HCT116 (cell line): ENCODE measurements around the gene ERBB4. TPM values are rescaled to one million over a fixed set of nuclear protein-coding genes. Genes with fewer than 3 reads are reported as not detected.

Source experiments
- ATAC-seq: fragments of 200-7000 bp; cut with Tn5 transposase; 2 replicates; pipeline ENCODE4 v1.9.1; 2020; ENCODE audit warnings: mild to moderate bottlenecking, moderate library complexity
- BruUV-seq: library from RNA; stranded (reverse); fragments of 400-500 nt; replicated peaks from 2 replicates; lab custom pipeline; 2021; lab: Mats Ljungman, UMichigan
- CTCF ChIA-PET: fragments of 300-600 bp; sonication (Branson Sonifier 250); formaldehyde crosslinking; loops from one replicate; lab custom pipeline; 2021; ENCODE audit warnings: antibody characterized with exemption; lab: Charles Lee
- POLR2A ChIA-PET: fragments of 300-600, 350-600 bp; sonication (Branson Sonifier 250); formaldehyde crosslinking; loops from one replicate; lab custom pipeline; 2021; ENCODE audit warnings: antibody characterized with exemption; lab: Charles Lee
- RAD21 ChIA-PET, 2 experiments: fragments of 300-600 bp; sonication (Branson Sonifier 250); formaldehyde crosslinking; loops; one replicate each; lab custom pipeline; 2023; ENCODE audit warnings: low total read pairs in 2 of 2; ENCODE audit not compliant: uncharacterized antibody in 2 of 2, unreplicated experiment in 2 of 2, low non-redundant PET in 1 of 2; lab: Charles Lee
- DNase-seq: peaks from one replicate; pipeline ENCODE4 v3.0.0-alpha.2; 2010; ENCODE audit warnings: low read depth, low spot score
- H2AFZ ChIP-seq: fragments of 200-600 bp; shearing (Covaris generic), sonication (generic); 2 replicates; pipeline ENCODE4 v1.6.1; 2017; ENCODE audit warnings: low read depth, mixed run types, mixed read lengths, antibody characterized with exemption, low read length; ENCODE audit not compliant: poor library complexity, severe bottlenecking
- H3K27ac ChIP-seq: 2 replicates; pipeline ENCODE4 v1.5.1; 2012; ENCODE audit warnings: low read depth, low read length
- H3K27me3 ChIP-seq: fragments of 200-600 bp; sonication (generic); 2 replicates; pipeline ENCODE4 v1.6.1; 2016; ENCODE audit warnings: mixed run types, low read length, mixed read lengths; ENCODE audit not compliant: insufficient read depth
- H3K36me3 ChIP-seq, 2 experiments: fragments of 200-500 bp in 1 of 2; fragments of 200-600 bp in 1 of 2; sonication (Bioruptor generic) in 1 of 2; sonication (generic) in 1 of 2; 2 replicates each; pipeline versions ENCODE4 v1.5.1 to v1.6.1; 2014 to 2016; ENCODE audit warnings: low read length in 2 of 2, inconsistent platforms in 1 of 2, mixed read lengths in 1 of 2, mixed run types in 1 of 2; ENCODE audit not compliant: insufficient read depth in 2 of 2, control insufficient read depth in 1 of 2
- H3K4me1 ChIP-seq, 2 experiments: fragments of 200-600 bp in 1 of 2; sonication (generic) in 1 of 2; 2 replicates each; pipeline versions ENCODE4 v1.5.1 to v1.6.1; 2012 to 2017; ENCODE audit warnings: low read length in 2 of 2, inconsistent platforms in 1 of 2, mild to moderate bottlenecking in 1 of 2, mixed read lengths in 1 of 2, mixed run types in 1 of 2, moderate library complexity in 1 of 2; ENCODE audit not compliant: insufficient read depth in 2 of 2, control insufficient read depth in 1 of 2
- H3K4me2 ChIP-seq: fragments of 200-600 bp; sonication (generic); 2 replicates; pipeline ENCODE4 v1.6.1; 2017; ENCODE audit warnings: mixed run types, low read length, mixed read lengths
- H3K4me3 ChIP-seq, 2 experiments: fragments of 200-600 bp in 1 of 2; sonication (generic) in 1 of 2; replicated peaks in 1 of 2; 2 replicates each; pipeline ENCODE4 v1.5.1; 2011 to 2016; ENCODE audit warnings: low read length in 2 of 2, control low read depth in 1 of 2, low read depth in 1 of 2, mild to moderate bottlenecking in 1 of 2, mixed read lengths in 1 of 2, mixed run types in 1 of 2
- H3K79me2 ChIP-seq: fragments of 200-600 bp; sonication (generic); 2 replicates; pipeline ENCODE4 v1.6.1; 2017; ENCODE audit warnings: mild to moderate bottlenecking, mixed run types, low read length, moderate library complexity, mixed read lengths; ENCODE audit not compliant: insufficient read depth
- H3K9ac ChIP-seq: fragments of 200-600 bp; sonication (generic); 2 replicates; pipeline ENCODE4 v1.6.1; 2016; ENCODE audit warnings: low read length, mixed read lengths
- H3K9me2 ChIP-seq: fragments of 200-600 bp; sonication (generic), shearing (Covaris generic); 2 replicates; pipeline ENCODE4 v1.6.1; 2017; ENCODE audit warnings: mixed run types, mild to moderate bottlenecking, moderate library complexity; ENCODE audit not compliant: insufficient read depth
- H3K9me3 ChIP-seq, 2 experiments: fragments of 200-500 bp in 1 of 2; fragments of 200-600 bp in 1 of 2; sonication (Bioruptor generic) in 1 of 2; sonication (generic) in 1 of 2; 2 replicates each; pipeline ENCODE4 v1.6.1; 2014 to 2017; ENCODE audit warnings: low read length in 2 of 2, mixed read lengths in 2 of 2, inconsistent platforms in 1 of 2, low read depth in 1 of 2, mild to moderate bottlenecking in 1 of 2, mixed run types in 1 of 2, moderate library complexity in 1 of 2; ENCODE audit not compliant: control insufficient read depth in 1 of 2, insufficient read depth in 1 of 2
- H4K20me1 ChIP-seq: fragments of 200-600 bp; sonication (generic), shearing (Covaris generic); 2 replicates; pipeline ENCODE4 v1.6.1; 2017; ENCODE audit warnings: mixed run types, mild to moderate bottlenecking, moderate library complexity; ENCODE audit not compliant: insufficient read depth
- CBX3 ChIP-seq: IDR thresholded peaks from 2 replicates; pipeline ENCODE4 v1.6.1; 2012; ENCODE audit warnings: low read depth
- CEBPB ChIP-seq: IDR thresholded peaks from 2 replicates; pipeline ENCODE4 v1.6.1; 2012; ENCODE audit warnings: low read depth
- EGR1 ChIP-seq: IDR thresholded peaks from 2 replicates; pipeline ENCODE4 v1.6.1; 2012; ENCODE audit warnings: low read depth
- ELF1 ChIP-seq: IDR thresholded peaks from 2 replicates; pipeline ENCODE4 v1.6.1; 2012; ENCODE audit warnings: low read depth, borderline replicate concordance
- EZH2 ChIP-seq: fragments of 200-600 bp; sonication (generic); IDR thresholded peaks from 2 replicates; pipeline ENCODE4 v1.6.1; 2017; ENCODE audit warnings: antibody characterized with exemption, mixed run types
- EZH2phosphoT487 ChIP-seq: fragments of 200-600 bp; IDR thresholded peaks from 2 replicates; pipeline ENCODE4 v1.6.1; 2018; ENCODE audit warnings: antibody characterized with exemption, borderline replicate concordance
- JUND ChIP-seq: IDR thresholded peaks from 2 replicates; pipeline ENCODE4 v1.6.1; 2012
- POLR2A ChIP-seq: IDR thresholded peaks from 2 replicates; pipeline ENCODE4 v1.7.0; 2011; ENCODE audit warnings: borderline replicate concordance; ENCODE audit not compliant: insufficient read depth, insufficient read length; ENCODE audit errors: extremely low read depth
- POLR2AphosphoS5 ChIP-seq: IDR thresholded peaks from 2 replicates; pipeline ENCODE4 v1.6.1; 2011; ENCODE audit warnings: mild to moderate bottlenecking, low read depth, low read length, moderate library complexity
- RAD21 ChIP-seq: IDR thresholded peaks from 2 replicates; pipeline ENCODE4 v1.6.1; 2012; ENCODE audit warnings: low read depth, mild to moderate bottlenecking
- SP1 ChIP-seq: IDR thresholded peaks from 2 replicates; pipeline ENCODE4 v1.6.1; 2012; ENCODE audit warnings: low read depth
- SRF ChIP-seq: IDR thresholded peaks from 2 replicates; pipeline ENCODE4 v1.6.1; 2012; ENCODE audit warnings: low read depth
- TCF7L2 ChIP-seq: IDR thresholded peaks from 2 replicates; pipeline ENCODE4 v1.7.0; 2011; ENCODE audit warnings: borderline replicate concordance, inconsistent platforms; ENCODE audit not compliant: insufficient read depth, insufficient read length; ENCODE audit errors: extremely low read depth
- YY1 ChIP-seq: IDR thresholded peaks from 2 replicates; pipeline ENCODE4 v1.6.1; 2011; ENCODE audit warnings: low read length, low read depth, moderate library complexity, mild to moderate bottlenecking; ENCODE audit not compliant: insufficient replicate concordance; ENCODE audit errors: extremely low read depth
- ZFX ChIP-seq: fragments of 450-650 bp; IDR thresholded peaks from 2 replicates; pipeline ENCODE4 v1.6.1; 2017
- ZNF274 ChIP-seq: fragments of 200-500 bp; sonication (Bioruptor generic); IDR thresholded peaks from 2 replicates; pipeline ENCODE4 v1.6.1; 2014; ENCODE audit warnings: mild to moderate bottlenecking, low read depth, low read length, inconsistent platforms
- intact Hi-C: fragments of 100-400 bp; cut with micrococcal nuclease; formaldehyde crosslinking; loops from 2 replicates; pipeline ENCODE4 v1.10.0; 2022
- total RNA-seq: library from RNA; stranded (reverse); gene quantifications from one replicate; pipeline ENCODE4 v1.2.1, GENCODE V29; 2021; ENCODE audit not compliant: unreplicated experiment
- TF ChIP-seq, protein P1 (sequence below): IDR thresholded peaks from 2 replicates; pipeline ENCODE4 v1.6.1; 2011; ENCODE audit warnings: mild to moderate bottlenecking, low read length, moderate library complexity; ENCODE audit not compliant: insufficient replicate concordance; ENCODE audit errors: extremely low read depth
- TF ChIP-seq, protein P2 (sequence below): IDR thresholded peaks from 2 replicates; pipeline ENCODE4 v1.6.1; 2012
- TF ChIP-seq, protein P3 (sequence below): IDR thresholded peaks from 2 replicates; pipeline ENCODE4 v1.6.1; 2012; ENCODE audit warnings: low read depth
- TF ChIP-seq, protein P4 (sequence below): IDR thresholded peaks from 2 replicates; pipeline ENCODE4 v1.6.1; 2012

Gene ERBB4
- total RNA-seq, 1 experiment from 2014 or later: 0.10 TPM

DNA sequence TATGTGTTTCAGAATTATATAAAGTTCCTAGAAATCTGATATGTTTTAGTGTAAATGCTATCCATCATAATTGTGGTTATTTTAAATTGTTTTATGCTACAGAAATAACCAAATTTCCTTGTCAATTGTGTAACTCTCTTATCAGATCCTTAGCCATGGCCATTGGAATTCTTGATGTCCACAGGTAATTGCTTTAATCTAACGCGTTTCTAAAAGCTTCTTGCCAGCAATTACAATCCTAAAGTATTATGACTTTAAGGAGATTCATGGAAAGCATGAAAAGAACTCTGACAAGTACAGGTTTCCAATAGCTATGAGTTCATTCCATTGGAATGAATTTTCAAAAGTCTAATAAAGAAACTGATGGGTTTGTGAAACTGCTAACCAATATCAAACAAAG, 472.1 kb downstream of the ERBB4 start:
- H4K20me1 ChIP-seq: no peaks in the 10 kb centered on the region
- no TSS peak for BruUV-seq
- ATAC-seq (no peak), DNase-seq (no peak)
- H3K4me1 ChIP-seq: no peaks in the 10 kb centered on the region
- H2AFZ ChIP-seq: no peak overlapping the region
- no peaks in the 10 kb centered on the region for H3K36me3 ChIP-seq
- no peak overlapping the region for H3K9ac ChIP-seq
- no peaks in the 10 kb centered on the region for H3K9me3 ChIP-seq
- POLR2A ChIA-PET: no interaction called here
- H3K4me3 ChIP-seq: no peak overlapping the region
- no peaks in the 10 kb centered on the region for H3K27me3 ChIP-seq
- intact Hi-C loops: no loop called here
- no peak overlapping the region for H3K4me2 ChIP-seq
- H3K79me2 ChIP-seq: no peaks in the 10 kb centered on the region
- RAD21 ChIA-PET: no interaction called here
- CTCF ChIA-PET: no interaction called here
- H3K27ac ChIP-seq: no peak overlapping the region
- TF ChIP-seq POLR2A: no peak
- TF ChIP-seq, protein P1, sequence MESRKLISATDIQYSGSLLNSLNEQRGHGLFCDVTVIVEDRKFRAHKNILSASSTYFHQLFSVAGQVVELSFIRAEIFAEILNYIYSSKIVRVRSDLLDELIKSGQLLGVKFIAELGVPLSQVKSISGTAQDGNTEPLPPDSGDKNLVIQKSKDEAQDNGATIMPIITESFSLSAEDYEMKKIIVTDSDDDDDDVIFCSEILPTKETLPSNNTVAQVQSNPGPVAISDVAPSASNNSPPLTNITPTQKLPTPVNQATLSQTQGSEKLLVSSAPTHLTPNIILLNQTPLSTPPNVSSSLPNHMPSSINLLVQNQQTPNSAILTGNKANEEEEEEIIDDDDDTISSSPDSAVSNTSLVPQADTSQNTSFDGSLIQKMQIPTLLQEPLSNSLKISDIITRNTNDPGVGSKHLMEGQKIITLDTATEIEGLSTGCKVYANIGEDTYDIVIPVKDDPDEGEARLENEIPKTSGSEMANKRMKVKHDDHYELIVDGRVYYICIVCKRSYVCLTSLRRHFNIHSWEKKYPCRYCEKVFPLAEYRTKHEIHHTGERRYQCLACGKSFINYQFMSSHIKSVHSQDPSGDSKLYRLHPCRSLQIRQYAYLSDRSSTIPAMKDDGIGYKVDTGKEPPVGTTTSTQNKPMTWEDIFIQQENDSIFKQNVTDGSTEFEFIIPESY: no peak
- no peak for TF ChIP-seq POLR2AphosphoS5
- TF ChIP-seq SRF: no peak
- TF ChIP-seq, protein P2, sequence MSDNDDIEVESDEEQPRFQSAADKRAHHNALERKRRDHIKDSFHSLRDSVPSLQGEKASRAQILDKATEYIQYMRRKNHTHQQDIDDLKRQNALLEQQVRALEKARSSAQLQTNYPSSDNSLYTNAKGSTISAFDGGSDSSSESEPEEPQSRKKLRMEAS: no peak
- no peak for TF ChIP-seq EZH2
- no peak for TF ChIP-seq SP1
- TF ChIP-seq ZNF274: no peak
- no peak for TF ChIP-seq EZH2phosphoT487
- no peak for TF ChIP-seq EGR1
- TF ChIP-seq, protein P3, sequence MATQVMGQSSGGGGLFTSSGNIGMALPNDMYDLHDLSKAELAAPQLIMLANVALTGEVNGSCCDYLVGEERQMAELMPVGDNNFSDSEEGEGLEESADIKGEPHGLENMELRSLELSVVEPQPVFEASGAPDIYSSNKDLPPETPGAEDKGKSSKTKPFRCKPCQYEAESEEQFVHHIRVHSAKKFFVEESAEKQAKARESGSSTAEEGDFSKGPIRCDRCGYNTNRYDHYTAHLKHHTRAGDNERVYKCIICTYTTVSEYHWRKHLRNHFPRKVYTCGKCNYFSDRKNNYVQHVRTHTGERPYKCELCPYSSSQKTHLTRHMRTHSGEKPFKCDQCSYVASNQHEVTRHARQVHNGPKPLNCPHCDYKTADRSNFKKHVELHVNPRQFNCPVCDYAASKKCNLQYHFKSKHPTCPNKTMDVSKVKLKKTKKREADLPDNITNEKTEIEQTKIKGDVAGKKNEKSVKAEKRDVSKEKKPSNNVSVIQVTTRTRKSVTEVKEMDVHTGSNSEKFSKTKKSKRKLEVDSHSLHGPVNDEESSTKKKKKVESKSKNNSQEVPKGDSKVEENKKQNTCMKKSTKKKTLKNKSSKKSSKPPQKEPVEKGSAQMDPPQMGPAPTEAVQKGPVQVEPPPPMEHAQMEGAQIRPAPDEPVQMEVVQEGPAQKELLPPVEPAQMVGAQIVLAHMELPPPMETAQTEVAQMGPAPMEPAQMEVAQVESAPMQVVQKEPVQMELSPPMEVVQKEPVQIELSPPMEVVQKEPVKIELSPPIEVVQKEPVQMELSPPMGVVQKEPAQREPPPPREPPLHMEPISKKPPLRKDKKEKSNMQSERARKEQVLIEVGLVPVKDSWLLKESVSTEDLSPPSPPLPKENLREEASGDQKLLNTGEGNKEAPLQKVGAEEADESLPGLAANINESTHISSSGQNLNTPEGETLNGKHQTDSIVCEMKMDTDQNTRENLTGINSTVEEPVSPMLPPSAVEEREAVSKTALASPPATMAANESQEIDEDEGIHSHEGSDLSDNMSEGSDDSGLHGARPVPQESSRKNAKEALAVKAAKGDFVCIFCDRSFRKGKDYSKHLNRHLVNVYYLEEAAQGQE: no peak
- no peak for TF ChIP-seq CEBPB
- no peak for TF ChIP-seq TCF7L2
- TF ChIP-seq YY1: no peak
- TF ChIP-seq ELF1: no peak
- TF ChIP-seq, protein P4, sequence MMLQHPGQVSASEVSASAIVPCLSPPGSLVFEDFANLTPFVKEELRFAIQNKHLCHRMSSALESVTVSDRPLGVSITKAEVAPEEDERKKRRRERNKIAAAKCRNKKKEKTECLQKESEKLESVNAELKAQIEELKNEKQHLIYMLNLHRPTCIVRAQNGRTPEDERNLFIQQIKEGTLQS: no peak
- no peak for TF ChIP-seq CBX3
- no peak for TF ChIP-seq RAD21
- TF ChIP-seq ZFX: no peak
- TF ChIP-seq JUND: no peak
- no peaks in the 10 kb centered on the region for H3K9me2 ChIP-seq
